DMS153 (cell line): ENCODE results near the gene PAAF1.

Source experiments
- DNase-seq: peaks from one replicate; lab custom pipeline; 2025; lab: John Stamatoyannopoulos, UW

The PAAF1 gene

DNA sequence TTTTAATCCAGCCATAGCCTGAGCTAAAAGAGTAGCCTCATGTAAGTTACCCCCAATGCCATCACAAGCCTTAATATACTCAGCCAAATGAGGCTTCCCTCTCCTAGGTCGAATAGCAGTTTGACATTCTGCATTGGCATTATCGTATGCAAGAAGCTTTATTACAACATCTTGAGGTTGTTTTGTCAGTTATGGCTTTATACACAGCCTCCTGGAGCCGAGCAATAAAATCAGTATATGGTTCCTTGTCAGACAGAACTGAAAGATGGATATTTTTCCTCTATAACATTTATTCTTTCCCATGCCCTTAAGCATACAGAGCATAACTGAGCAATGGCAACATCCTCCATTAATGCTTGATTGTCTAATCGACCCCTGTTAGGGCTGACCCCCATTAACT, 68.6 kb downstream of the PAAF1 start:
- no peak for DNase-seq

DNA sequence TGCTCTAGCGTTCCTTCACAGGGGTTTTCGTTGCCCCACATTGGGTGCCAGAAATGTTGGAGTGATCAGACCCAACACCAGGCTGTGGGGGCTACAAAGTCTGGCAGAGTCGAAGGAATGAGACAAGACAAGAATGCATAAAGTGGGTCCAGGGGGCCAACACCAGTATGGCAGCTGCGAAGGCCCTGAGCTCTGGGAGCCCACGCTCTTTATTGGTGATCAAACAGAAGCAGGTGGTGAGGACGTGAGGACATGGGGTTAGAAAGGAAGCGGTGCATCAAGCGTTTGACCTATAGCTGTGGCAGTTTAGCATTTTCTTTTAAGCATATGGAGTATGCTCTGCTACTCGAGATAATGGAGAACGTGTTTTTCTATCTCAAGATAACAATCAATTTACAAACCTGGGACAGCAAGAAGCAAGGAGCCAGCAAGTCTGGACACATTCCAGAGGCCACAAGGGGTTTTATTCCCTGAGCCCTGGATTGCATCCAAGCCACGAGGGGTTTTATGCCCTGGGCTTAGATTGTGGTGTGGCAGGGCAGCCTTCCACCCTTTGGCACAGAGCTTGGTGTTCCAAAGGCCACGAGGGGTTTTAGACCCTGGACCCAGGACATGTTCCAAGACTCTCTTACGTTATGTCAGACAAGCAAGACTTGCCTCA, 70.1 kb downstream of the PAAF1 start:
- DNase-seq: no peak

- no peak for DNase-seq
Measured at GRCh38 chr11:73949246-73949645, 72.4 kb downstream of the PAAF1 start.

DNA sequence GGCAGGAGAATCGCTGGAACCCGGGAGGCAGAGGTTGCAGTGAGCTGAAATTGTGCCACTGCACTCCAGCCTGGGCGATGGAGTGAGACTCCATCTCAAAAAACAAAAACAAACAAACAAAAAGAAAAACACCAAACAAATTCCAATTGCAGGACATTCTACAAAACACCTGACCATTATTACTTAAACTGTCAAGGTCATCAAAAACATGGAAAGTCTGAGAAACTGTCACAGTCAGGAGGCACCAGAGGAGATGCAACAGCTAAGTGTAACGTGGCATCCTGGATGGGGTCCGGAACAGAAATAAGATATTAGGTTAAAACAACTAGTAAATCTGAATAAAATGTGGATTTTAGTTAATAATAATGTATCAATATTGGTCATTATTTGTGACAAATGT, 73.1 kb downstream of the PAAF1 start:
- DNase-seq: no peak

DNA sequence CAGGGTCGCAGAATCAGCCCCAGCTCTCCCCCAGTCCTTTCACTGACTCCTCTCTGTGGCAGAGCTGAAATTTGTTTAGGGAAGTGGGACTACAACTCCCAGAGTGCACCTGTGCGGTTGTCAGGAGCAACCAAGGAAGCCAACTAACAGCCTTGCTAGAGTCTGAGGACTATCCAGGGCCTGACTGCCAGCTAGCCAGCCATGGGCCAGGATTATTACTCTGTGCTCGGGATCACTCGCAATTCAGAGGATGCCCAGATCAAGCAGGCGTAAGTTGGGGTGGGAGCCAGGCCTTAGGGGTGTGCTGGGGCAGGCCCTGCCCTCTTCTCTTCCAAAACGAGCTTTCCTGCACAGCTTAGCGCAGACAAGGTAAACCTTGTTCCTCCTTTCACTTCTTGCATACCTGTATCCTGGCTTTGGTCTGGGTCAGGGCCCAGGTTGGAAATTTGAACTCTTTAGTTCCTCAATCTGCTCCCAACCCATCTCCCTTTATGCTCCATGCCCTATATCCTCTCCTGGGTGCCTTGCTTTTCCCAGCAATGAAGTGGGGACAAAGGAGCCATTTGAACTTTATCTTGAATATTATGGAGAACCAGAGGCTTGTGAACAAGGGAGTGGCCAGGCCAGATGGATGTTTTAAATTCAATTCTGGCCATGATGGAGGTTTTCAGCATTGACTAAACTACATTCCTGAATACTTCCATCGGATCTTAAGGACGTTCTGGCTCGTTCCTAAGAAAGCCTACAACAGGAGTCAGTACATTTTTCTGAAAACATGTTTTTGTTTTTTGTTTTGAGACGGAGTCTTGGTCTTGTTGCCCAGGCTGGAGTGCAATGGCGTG, 74.3 kb downstream of the PAAF1 start, which contains the start of gene DNAJB13:
TSS of gene DNAJB13 (plus strand) at position 158 of the 842 bp plus-strand sequence. CDS start at position 202, 44 bp downstream.
- peak; percentile 37 for DNase-seq

GRCh38 chr11:73951797-73952196, 75.0 kb downstream of the PAAF1 start:
- peak; percentile 66 for DNase-seq

- no peak for DNase-seq
Measured at GRCh38 chr11:73956876-73957653, 80.3 kb downstream of the PAAF1 start.

DNA sequence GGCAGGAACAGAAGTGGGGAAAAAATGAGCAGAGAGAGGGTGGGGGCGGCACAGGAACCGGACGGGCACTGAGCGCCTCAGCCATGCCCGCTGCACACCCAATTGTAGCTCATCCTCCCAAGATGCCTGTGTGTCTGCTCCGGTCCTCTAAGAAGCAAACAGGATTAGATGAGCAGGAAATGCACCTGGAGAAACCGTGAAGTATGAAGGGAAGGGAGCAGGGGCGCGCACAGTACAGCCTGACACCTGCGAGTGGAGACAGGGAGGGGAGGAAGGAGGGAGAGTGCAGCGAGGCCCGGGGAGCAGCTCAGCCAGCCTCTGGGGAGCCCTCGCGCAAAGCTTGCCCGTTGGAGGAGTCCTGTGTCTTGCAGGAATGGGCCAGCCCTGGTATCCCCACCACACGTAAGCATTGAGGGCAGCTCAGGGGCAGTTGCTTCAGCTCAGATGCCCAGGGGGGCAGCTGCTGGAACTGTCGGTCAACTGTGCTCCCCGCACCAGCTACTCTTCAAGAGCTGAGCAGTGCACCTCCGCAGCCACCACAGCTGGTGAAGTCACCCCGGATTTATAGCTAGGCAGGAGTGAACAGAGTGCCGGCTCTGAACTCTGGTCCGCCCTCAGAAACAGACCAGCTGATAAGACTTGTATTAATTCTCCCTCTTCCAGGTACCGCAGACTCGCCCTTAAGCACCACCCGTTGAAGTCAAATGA, 81.0 kb downstream of the PAAF1 start:
- DNase-seq: no peak

- DNase-seq: no peak
Measured at GRCh38 chr11:73958521-73959141, 81.8 kb downstream of the PAAF1 start.

DNA sequence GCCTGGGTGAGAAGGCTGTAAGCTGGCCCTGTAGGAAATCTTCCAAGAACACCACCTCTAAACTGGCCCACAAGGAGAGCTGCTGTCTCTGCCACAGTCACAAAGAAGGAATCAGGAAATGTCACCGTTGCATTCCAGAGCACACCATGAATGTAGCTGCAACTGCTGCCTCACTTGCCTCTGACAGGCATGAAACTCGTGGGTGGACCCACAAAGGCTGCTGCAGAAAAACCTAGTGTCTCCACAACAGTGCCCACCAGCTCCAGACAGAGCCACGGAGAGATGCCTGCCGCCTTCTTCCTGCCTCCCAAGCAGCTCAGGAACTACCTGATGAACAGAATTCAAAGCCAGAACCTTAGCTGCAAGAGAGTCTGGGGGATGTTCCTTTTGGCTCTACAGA, 84.5 kb downstream of the PAAF1 start:
- DNase-seq: no peak

DNA sequence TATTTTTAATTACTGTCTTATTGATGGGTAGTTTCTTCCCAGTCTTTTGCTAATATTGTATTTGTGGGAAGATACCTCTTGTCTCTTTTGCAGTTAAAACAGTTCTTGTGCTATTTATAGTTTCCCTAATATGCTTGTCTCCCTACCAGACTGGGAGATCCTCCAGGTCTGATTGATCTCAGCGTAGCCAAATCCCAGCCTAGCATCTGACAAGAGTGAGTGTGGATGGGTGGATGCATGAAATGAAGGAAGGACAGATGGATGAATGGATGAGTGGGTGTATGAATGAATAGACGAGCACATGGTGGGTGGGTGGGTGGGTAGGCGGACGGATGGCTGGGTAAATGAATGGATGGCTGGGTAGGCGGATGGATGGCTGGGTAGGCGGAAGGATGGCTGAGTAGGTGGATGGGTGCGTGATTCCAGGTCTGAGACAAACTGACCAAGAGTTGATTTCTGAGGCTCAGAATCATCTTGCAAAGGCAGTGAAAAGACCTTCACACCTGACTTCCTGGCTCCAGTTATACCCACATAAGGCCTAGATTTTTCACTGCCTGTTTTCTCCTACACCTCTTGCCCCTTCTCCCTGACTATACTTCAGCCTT, 85.4 kb downstream of the PAAF1 start:
- DNase-seq: no peak

GRCh38 chr11:73963861-73964260, 87.1 kb downstream of the PAAF1 start:
- DNase-seq: no peak

GRCh38 chr11:73965076-73965763, 88.4 kb downstream of the PAAF1 start:
- no peak for DNase-seq

DNA sequence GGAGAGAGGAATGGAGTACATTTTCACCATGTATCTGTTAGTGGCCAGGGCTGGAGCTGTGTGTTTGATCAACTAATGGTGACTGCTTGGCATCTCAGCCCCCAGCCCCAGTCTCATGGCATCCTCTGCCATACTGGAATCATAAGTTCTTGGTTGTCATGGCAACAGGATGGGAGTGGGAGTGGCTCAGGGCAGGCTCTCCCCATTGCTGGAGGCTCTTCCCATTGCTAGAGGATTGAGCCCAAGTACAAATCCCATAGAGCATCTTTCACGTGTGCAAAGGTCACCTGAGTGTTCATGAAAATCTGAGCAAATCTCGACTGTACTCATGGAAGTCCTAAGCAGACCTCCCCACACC, 88.9 kb downstream of the PAAF1 start:
- no peak for DNase-seq

DNA sequence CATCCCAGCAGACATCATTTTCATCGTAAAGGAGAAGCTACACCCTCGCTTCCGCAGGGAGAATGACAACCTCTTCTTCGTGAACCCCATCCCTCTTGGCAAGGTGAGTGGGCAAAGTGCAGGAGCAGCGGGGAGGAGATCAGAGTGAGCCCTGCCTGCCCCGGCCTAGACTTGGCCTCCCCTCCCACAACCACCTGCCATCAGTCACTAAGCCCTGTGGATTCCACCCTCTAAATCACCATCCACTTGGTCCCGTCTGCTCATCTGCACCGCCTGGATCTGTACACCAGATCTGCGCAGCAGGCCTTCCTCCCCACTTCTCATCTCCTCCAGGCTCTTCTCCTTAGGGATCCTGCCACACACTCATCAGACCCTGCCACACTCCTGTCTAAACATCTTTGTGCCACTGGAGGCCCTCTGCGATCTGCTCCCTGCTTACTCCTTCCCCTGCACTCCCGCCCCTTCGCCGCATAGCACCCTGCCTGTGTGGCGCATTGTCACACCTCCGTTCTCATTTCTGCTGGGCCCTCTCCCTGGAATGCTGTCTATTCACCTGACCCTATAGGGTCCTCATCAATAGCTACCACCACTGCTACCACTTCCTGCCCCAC, 91.7 kb downstream of the PAAF1 start:
- no peak for DNase-seq

DNA sequence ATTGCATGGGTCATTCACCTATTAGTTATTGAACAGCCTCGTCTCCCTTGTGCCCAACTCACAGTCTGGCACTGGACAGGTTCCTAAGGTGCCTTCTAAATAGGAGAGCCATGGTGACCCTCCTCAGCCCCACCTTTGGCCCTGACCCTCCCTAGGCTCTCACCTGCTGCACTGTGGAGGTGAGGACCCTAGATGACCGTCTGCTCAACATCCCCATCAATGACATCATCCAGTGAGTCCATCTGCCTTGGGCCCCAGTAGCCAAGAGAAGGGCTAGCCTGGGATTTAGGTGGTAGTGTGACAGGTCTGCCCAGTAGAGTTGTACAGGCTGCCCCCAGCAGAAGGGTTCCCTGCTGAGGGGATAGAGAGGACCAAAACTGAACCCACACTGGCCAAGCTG, 92.3 kb downstream of the PAAF1 start:
- DNase-seq: no peak

GRCh38 chr11:73969991-73970800, 93.4 kb downstream of the PAAF1 start:
- no peak for DNase-seq

- no peak for DNase-seq
Measured at GRCh38 chr11:73971175-73971719, 94.4 kb downstream of the PAAF1 start.

DNA sequence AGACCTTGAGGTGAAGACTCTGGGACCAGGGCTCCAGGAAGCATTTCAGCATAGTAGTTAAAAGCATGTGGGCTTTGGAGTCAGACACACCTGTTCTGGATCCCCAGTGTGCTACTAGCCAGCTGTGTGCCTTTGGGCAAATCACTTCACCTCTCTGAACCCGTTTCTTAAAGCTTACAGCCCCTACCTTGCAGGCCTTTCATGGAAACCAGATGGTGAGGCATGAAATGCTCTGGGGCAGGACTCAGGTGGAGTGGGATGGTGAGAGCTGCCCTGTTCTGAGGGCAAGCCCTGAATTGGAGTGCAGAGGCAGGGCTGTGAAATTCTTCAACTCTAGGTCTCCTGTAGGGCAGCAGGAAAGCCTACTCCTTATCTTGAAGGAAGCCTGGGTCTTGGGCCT, 95.4 kb downstream of the PAAF1 start:
- no peak for DNase-seq
